IPS-15b (cell line): ENCODE measurements around the gene GART.
"Not testable (repeated sequence)": the region's sequence is repeated elsewhere in the genome, so short reads cannot be mapped to it uniquely, and the experiment has no call there.

Experiments used
- H3K27me3 ChIP-seq: one replicate; pipeline ENCODE4 v1.6.1; 2013; ENCODE audit warnings: low read length; ENCODE audit not compliant: control insufficient read depth, insufficient read depth
- H3K36me3 ChIP-seq: one replicate; pipeline ENCODE4 v1.6.1; 2013; ENCODE audit warnings: low read length; ENCODE audit not compliant: control insufficient read depth, insufficient read depth
- H3K4me1 ChIP-seq: one replicate; pipeline ENCODE4 v1.6.1; 2013; ENCODE audit warnings: mild to moderate bottlenecking, low read length; ENCODE audit not compliant: control insufficient read depth, insufficient read depth
- H3K4me3 ChIP-seq: one replicate; pipeline ENCODE4 v1.5.1; 2013; ENCODE audit warnings: low read depth, low read length
- H3K9ac ChIP-seq: one replicate; pipeline ENCODE4 v1.6.1; 2013; ENCODE audit warnings: low read depth, mild to moderate bottlenecking, low read length
- H3K9me3 ChIP-seq: one replicate; pipeline ENCODE4 v1.6.1; 2013; ENCODE audit warnings: mild to moderate bottlenecking, low read length; ENCODE audit not compliant: control insufficient read depth, insufficient read depth

Gene GART

DNA sequence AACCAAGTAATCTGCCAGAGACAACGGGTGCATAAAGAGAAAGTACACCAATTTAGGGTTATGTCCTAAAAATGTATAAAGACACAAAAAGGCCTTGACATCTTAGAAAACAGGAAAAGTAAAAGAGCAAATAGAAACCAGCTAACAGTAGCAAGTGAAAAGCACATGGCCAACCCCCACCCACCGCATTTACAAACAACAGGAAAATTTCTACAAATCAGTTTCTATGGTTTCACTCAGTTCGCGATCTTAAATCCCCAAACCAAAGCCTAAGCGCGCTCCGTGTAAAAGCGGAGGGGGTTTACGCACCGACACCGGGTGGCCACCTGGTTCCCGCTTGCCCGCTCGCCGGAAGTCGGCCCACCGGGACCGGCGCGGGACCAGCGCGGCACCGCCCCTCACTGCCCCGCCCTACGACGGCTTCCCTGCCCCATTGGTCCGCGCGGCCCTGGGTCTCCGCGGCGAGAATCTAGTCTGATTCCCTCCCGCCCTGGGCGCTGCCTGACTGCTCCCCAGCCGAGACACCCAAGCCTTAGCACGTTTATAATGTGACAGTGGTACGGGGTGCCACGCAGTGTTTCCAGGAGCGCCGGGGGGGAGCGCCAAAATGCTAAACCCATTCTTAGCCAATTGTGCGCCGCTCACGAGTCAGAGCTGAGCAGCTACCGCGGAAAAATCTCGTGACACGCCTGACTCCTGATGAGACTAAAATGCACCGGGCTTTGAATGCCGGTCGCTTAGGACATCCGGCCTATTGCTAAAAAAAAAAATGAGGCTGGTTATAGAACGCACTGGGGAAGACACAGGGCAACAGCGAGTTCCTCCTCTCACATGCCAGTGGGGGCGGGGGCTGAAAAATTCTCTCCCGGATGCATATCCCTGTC lies at the start of gene GART:
GART (minus strand) TSS at position 362 of the 884 bp plus-strand sequence. CDS start 2,802 bp downstream, outside the sequence.
- Histone ChIP-seq H3K9ac (peak within 1 kb of the TSS; percentile 100), H3K4me3 (peak within 1 kb of the TSS; percentile 98), H3K9me3 (no peaks in the 10 kb centered on the region), H3K4me1 (peaks cover 8% of the 10 kb centered on the region), H3K36me3 (peaks cover 19% of the 10 kb centered on the region), H3K27me3 (no peaks in the 10 kb centered on the region)

DNA sequence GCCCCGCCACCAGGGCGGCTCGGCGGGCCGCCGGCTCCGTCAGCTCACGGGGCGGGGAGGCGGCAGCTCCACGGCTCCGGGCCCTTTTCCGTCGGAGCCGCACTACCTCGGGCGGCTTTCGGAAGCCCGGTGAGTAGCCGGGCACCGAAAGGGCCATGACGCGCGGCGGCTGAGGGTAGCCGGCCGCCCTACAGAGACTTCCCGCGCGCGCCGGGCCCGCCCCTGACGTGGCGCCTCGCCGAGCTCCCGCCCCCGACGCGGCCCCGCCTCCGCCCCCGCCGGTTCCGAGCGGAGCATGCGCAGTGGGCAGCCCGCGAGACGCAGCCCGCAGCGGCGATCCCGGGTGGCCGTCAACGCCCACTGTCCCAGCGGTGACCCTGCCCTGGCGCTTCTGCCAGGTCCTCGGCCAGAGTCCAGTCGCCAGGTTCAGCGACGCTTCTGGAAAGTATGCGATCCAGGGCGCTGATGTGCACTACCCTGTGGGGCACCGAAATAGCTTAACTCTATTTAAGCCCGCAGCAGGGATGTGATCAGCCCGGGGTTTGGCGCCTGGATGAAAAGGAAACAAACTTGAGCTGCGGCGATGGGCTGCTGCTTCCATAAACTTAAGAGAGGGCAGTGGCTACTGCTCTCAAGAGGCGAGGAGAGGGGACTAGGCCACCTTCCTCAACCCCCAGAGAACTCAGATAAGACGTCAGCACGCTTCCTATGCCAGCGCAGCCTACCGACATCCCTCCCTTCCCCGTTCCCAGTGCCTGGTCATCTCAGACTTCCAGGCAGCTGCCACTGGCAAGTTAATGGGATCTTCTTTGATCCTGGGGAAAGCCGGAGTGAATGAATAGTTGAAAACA lies 46.8 kb upstream of the GART start, which contains the start of gene DONSON:
DONSON (minus strand) TSS at position 200 of the 851 bp plus-strand sequence; CDS start at position 157, 43 bp downstream.
- Histone ChIP-seq H3K4me1 (peaks cover 12% of the 10 kb centered on the region), H3K4me3 (peak within 1 kb of the TSS; percentile 89), H3K27me3 (no peaks in the 10 kb centered on the region), H3K9ac (peak within 1 kb of the TSS; percentile 87), H3K36me3 (peaks cover 3% of the 10 kb centered on the region), H3K9me3 (no peaks in the 10 kb centered on the region)

- Histone ChIP-seq H3K4me1 (peaks cover 12% of the 10 kb centered on the region), H3K9ac (peak overlapping the region; percentile 87), H3K36me3 (peaks cover 3% of the 10 kb centered on the region), H3K27me3 (no peaks in the 10 kb centered on the region), H3K4me3 (peak overlapping the region; percentile 63), H3K9me3 (no peaks in the 10 kb centered on the region)
These were observed 46.0 kb upstream of the GART start for GRCh38 chr21:33587792-33588484.

DNA sequence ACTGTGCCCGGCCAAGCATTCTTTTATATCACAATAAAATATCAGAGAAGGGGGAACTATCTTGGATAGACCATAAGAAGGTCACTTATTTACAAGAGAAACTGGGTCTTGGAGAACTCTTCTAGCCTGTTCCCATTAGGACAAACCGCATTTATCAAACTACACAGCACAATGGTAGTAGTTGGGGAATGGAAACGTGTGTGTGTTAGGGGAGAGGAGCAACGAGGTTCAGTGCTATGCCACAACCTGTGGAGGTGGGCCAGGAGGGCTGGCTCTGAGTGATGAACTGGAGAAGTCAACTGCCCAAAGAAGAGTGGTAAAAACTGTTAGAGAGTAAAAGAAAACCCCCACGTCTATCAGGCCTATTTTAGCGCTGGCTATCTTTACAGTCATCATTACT lies 45.0 kb upstream of the GART start:
- Histone ChIP-seq H3K9ac (no peak overlapping the region), H3K4me3 (peak overlapping the region; percentile 63), H3K36me3 (peaks cover 3% of the 10 kb centered on the region), H3K27me3 (no peaks in the 10 kb centered on the region), H3K9me3 (no peaks in the 10 kb centered on the region), H3K4me1 (peaks cover 12% of the 10 kb centered on the region)

DNA sequence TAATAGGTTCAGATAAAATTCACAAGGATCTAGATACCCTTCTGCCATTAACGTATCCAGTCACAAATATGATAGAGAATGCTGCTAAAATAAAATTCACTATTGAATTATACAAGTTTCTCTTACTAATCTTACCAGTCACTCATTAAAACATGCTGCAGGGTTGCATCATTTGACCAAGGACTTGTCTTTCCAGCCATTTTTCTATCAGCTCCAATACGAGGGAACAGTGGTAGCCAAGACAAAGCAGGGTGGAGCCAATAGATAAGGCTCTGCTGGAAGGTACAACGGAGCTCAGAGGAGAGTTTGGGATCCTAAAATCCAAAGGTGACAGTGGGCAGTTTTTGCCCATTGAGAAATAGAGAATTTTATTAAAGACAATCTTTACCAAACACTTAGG lies 42.5 kb upstream of the GART start:
- Histone ChIP-seq H3K9me3 (no peaks in the 10 kb centered on the region), H3K4me1 (peaks cover 12% of the 10 kb centered on the region), H3K4me3 (no peak overlapping the region), H3K27me3 (no peaks in the 10 kb centered on the region), H3K36me3 (peaks cover 3% of the 10 kb centered on the region), H3K9ac (no peak overlapping the region)

DNA sequence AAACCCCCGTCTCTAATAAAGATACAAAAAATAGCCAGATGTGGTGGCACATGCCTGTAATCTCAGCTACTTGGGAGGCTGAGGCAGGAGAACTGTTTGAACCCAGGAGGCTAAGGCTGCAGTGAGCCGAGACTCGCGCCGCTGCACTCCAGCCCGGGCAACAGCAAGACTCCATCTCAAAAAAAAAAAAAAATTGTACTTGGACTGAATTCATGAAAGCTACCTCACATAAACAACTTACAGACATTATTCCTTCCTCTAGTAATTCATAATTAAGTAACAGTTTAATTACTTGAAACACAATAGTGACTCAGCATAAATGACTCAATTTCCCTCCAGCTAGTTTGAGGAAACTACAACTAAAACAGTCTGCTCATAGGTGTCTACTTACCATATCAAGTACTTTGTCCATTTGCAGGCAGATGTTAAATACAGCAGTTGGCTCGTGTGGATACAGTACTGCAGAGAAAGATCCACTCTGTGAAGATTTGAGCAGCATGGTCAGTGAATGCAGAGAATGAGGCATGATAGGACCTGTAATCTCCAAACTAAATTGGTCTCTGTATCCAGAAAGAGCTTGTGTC lies 37.1 kb upstream of the GART start:
- Histone ChIP-seq H3K9me3 (no peaks in the 10 kb centered on the region), H3K36me3 (peaks cover 3% of the 10 kb centered on the region), H3K4me1 (no peaks in the 10 kb centered on the region), H3K4me3 (no peak overlapping the region), H3K27me3 (no peaks in the 10 kb centered on the region), H3K9ac (no peak overlapping the region)

GRCh38 chr21:33578214-33578613 lies 36.3 kb upstream of the GART start:
- no peak overlapping the region for H3K9ac ChIP-seq

GRCh38 chr21:33576741-33577141 lies 34.8 kb upstream of the GART start:
- not testable (repeated sequence) for H3K9ac ChIP-seq, H3K27me3 ChIP-seq, H3K4me1 ChIP-seq, H3K9me3 ChIP-seq, H3K4me3 ChIP-seq, H3K36me3 ChIP-seq

More at GRCh38 chr21:33578214-33578613, 36.3 kb upstream of the GART start:
- no peaks in the 10 kb centered on the region for H3K9me3 ChIP-seq
- H3K27me3 ChIP-seq, result no peaks in the 10 kb centered on the region
- no peaks in the 10 kb centered on the region for H3K4me1 ChIP-seq
- H3K4me3 ChIP-seq, result no peak overlapping the region
- peaks cover 7% of the 10 kb centered on the region for H3K36me3 ChIP-seq

DNA sequence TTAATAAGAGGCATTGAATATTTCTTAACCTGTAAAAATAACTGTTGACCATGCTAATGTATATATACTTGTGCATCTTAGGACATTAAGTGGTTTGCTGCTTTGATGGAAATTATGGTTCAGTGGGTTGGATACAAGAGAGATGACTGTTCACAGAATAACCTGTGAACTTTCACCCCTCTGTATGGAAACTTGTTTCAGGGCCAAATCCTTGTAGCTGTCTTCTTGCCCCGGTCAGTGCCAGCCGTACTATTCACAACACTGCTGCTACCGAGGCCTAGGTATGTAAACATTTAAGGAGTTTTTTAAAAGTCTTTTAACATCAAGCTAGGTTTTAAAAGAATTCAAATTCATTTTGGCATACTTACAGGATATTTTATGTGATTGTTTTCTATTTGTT lies 30.4 kb upstream of the GART start:
- Histone ChIP-seq H3K27me3 (no peaks in the 10 kb centered on the region), H3K36me3 (peaks cover 7% of the 10 kb centered on the region), H3K4me1 (no peaks in the 10 kb centered on the region), H3K9ac (no peak overlapping the region), H3K4me3 (no peak overlapping the region), H3K9me3 (no peaks in the 10 kb centered on the region)

DNA sequence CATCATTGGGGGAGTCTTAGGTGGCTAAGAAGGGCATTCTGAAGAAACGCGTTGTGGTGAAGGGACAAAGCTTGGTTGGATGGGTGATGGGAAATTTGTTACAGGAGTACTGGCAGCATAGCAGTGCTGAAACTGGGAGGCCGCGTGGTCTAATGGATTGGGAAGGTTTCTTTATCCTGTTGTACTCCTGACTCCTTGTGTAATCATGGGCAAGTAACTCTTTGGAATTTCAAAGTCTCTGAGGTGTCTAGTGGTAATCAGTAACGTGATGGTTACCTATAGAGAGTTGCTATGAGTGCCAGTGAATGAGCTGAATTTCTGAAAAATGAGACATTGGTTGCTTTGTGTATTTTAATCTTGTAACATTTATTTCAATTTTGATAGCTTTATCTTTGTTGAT lies 28.1 kb upstream of the GART start:
- Histone ChIP-seq H3K9ac (no peak overlapping the region), H3K36me3 (peaks cover 7% of the 10 kb centered on the region), H3K4me1 (no peaks in the 10 kb centered on the region), H3K4me3 (no peak overlapping the region), H3K9me3 (no peaks in the 10 kb centered on the region), H3K27me3 (no peaks in the 10 kb centered on the region)

GRCh38 chr21:33568448-33568847 lies 26.5 kb upstream of the GART start:
- Histone ChIP-seq H3K4me3 (no peak overlapping the region), H3K36me3 (no peaks in the 10 kb centered on the region), H3K27me3 (no peaks in the 10 kb centered on the region), H3K9ac (no peak overlapping the region), H3K4me1 (no peaks in the 10 kb centered on the region), H3K9me3 (no peaks in the 10 kb centered on the region)
